Epithelial cell of proximal tubule (primary cell): Measurements from ENCODE around the gene CEP97. TPM values are rescaled to one million over a fixed set of nuclear protein-coding genes. Genes with fewer than 3 reads are reported as not detected.

ENCODE experiments used
- DNase-seq: peaks from one replicate; pipeline ENCODE4 v3.0.0-alpha.2; 2011; ENCODE audit warnings: low read depth
- H3K4me3 ChIP-seq: 2 replicates; pipeline ENCODE4 v1.5.1; 2011; ENCODE audit warnings: low read depth, mild to moderate bottlenecking, low read length
- CTCF ChIP-seq: conservative IDR thresholded peaks from 2 replicates; pipeline ENCODE4 v1.5.1; 2012; ENCODE audit warnings: low read depth, mild to moderate bottlenecking, low read length
- total RNA-seq: library from RNA; depleted of rRNA; stranded (reverse); fragments of >200 nt; gene quantifications from 2 replicates; pipeline ENCODE4 v1.2.3, GENCODE V29; 2015

Gene CEP97
- total RNA-seq, 1 donor from 2014 or later: 9.3 TPM

GRCh38 chr3:101718455-101718854 lies 6.0 kb upstream of the CEP97 start:
- TF ChIP-seq CTCF: no peak
- no peak overlapping the region for H3K4me3 ChIP-seq
- no peak for DNase-seq

- no peak overlapping the region for H3K4me3 ChIP-seq
- DNase-seq: no peak
- TF ChIP-seq CTCF: no peak
Measured at GRCh38 chr3:101719604-101720185, 4.7 kb upstream of the CEP97 start.

GRCh38 chr3:101720851-101721840 lies 3.3 kb upstream of the CEP97 start:
- TF ChIP-seq CTCF: no peak
- H3K4me3 ChIP-seq: no peak overlapping the region
- no peak for DNase-seq

- TF ChIP-seq CTCF: no peak
- no peak overlapping the region for H3K4me3 ChIP-seq
- no peak for DNase-seq
Measured at GRCh38 chr3:101722394-101723173, 1.8 kb upstream of the CEP97 start.

GRCh38 chr3:101725194-101725889 lies 928 bp downstream of the CEP97 start:
- TF ChIP-seq CTCF: no peak
- peak overlapping the region; percentile 69 for H3K4me3 ChIP-seq
- no peak for DNase-seq

- DNase-seq: no peak
- TF ChIP-seq CTCF: no peak
Measured at GRCh38 chr3:101725890-101726275, 1.5 kb downstream of the CEP97 start.

More at GRCh38 chr3:101725890-101726275, 1.5 kb downstream of the CEP97 start:
- H3K4me3 ChIP-seq: peak overlapping the region; percentile 69
